Thoracic aorta (tissue), 2 donors: ENCODE measurements around the gene CRYBG1. TPM values are rescaled to one million over a fixed set of nuclear protein-coding genes. Genes with fewer than 3 reads are reported as not detected.

Experiments used
- ATAC-seq: fragments of 150-250 bp; one replicate; pipeline ENCODE4 v1.8.0; 2017; ENCODE audit warnings: low read depth; ENCODE audit not compliant: insufficient number of reproducible peaks, low FRiP score
- DNase-seq: peaks from one replicate; pipeline ENCODE4 v3.0.0-alpha.2; 2020; ENCODE audit warnings: low spot score
- H3K27ac ChIP-seq, 2 donors: fragments of 200-600 bp; sonication (generic); 1 replicate in 1 of 2; 2 replicates in 1 of 2; pipeline ENCODE4 v1.5.1; 2016; ENCODE audit warnings: mild to moderate bottlenecking in 2 of 2, moderate library complexity in 2 of 2
- H3K27me3 ChIP-seq: fragments of 200-600 bp; sonication (generic); replicated peaks from 2 replicates; pipeline ENCODE4 v1.6.0; 2016; ENCODE audit warnings: mild to moderate bottlenecking; ENCODE audit not compliant: insufficient read depth
- H3K36me3 ChIP-seq: fragments of 200-600 bp; sonication (generic); one replicate; pipeline ENCODE4 v1.5.1; 2016
- H3K4me1 ChIP-seq, 2 donors: fragments of 200-600 bp; sonication (generic); 1 replicate in 1 of 2; 2 replicates in 1 of 2; pipeline versions ENCODE4 v1.5.1 to v1.6.0; 2016; ENCODE audit warnings: low read depth in 2 of 2, mild to moderate bottlenecking in 1 of 2; ENCODE audit not compliant: control insufficient read depth in 1 of 2
- H3K4me3 ChIP-seq: fragments of 200-600 bp; sonication (generic); 2 replicates; pipeline ENCODE4 v1.5.1; 2016; ENCODE audit warnings: mild to moderate bottlenecking
- H3K9me3 ChIP-seq: fragments of 200-600 bp; sonication (generic); 2 replicates; pipeline ENCODE4 v1.5.1; 2016
- total RNA-seq, 2 donors: library from RNA; depleted of rRNA; stranded (reverse); fragments of >200 nt; gene quantifications; one replicate each; pipeline versions ENCODE4 v1.1.0 to v1.2.3, GENCODE V29; 2016
- TF ChIP-seq, protein P1 (sequence below): fragments of 200-600 bp; sonication (generic); IDR thresholded peaks from one replicate; pipeline ENCODE4 v1.5.1; 2019; ENCODE audit warnings: antibody characterized with exemption

Gene CRYBG1
- total RNA-seq, 2 donors from 2014 or later = 3.2 to 7.2 TPM

DNA sequence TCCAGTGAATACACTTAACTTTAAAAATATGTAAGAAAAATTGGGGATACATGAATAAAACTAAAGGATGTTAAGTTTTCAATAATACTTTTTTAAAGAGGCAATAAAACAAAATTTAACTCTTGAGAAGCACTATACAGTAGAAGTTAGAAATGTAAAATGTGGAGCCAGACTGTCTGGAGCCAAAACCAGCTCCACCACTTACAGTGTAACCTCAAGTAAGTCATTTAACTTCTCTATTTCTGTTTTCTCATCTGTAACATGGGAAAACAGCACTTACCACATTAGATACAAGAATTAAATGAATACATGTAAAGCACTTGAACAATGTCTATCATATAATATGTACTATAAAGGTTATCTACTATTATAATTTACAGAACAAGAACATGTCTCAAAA, 41.7 kb upstream of the CRYBG1 start:
- no peak for ATAC-seq
- H3K4me3 ChIP-seq = no peak overlapping the region
- peaks cover 5% of the 10 kb centered on the region for H3K36me3 ChIP-seq
- H3K9me3 ChIP-seq = no peaks in the 10 kb centered on the region
- no peaks in the 10 kb centered on the region for H3K27me3 ChIP-seq
- DNase-seq = no peak
- no peak overlapping the region for H3K27ac ChIP-seq
- peaks cover 3 to 4% of the 10 kb centered on the region in 2 donors for H3K4me1 ChIP-seq
- TF ChIP-seq, protein P1, sequence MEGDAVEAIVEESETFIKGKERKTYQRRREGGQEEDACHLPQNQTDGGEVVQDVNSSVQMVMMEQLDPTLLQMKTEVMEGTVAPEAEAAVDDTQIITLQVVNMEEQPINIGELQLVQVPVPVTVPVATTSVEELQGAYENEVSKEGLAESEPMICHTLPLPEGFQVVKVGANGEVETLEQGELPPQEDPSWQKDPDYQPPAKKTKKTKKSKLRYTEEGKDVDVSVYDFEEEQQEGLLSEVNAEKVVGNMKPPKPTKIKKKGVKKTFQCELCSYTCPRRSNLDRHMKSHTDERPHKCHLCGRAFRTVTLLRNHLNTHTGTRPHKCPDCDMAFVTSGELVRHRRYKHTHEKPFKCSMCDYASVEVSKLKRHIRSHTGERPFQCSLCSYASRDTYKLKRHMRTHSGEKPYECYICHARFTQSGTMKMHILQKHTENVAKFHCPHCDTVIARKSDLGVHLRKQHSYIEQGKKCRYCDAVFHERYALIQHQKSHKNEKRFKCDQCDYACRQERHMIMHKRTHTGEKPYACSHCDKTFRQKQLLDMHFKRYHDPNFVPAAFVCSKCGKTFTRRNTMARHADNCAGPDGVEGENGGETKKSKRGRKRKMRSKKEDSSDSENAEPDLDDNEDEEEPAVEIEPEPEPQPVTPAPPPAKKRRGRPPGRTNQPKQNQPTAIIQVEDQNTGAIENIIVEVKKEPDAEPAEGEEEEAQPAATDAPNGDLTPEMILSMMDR = no peak

DNA sequence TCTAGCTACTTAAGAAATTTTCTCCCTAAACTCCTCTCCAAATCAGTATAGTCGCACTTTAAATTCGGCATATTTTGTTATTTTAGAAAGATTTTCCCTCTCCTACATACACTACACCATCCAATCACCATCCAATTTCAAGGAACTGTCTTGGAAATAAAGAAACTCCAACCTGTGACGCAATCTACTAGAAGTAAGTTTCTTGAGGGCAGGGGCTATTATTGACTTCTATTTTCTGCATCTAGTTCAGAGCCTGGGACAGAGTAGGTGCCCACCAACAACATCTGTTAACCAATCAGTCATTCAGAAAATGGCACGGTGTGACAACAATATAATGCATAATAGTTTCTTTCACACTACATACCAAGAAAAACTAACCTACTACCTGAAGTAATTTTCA, 38.6 kb upstream of the CRYBG1 start:
- TF ChIP-seq, protein P1 = no peak

DNA sequence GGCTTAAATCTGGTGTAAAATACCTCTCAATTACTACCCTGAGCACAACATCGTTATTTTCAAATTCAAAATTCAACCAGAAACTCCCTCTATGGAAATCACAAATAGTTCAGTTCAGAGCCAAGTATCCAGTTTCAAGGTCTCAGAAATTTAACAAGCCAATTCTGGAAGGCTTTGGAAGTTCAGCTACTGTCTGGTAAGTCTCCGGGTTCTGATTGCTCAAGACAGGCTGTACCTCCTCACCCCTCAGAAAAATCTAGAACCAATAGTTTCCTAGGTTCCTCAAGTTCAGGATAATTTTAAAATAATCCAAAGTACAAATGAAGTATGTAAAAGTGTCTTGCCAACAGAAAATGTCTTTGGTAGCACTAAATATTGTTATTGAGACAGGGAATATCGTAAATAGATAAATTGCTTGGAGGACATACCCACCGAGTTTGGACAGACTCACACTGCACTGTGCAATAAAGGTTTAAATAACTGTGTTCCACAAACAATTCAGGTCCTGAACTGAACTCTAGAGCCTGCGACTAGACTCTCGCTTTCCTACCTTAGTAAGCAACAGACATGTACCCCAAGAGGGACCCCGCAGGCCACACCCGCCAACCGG, 35.7 kb upstream of the CRYBG1 start:
- H3K36me3 ChIP-seq = no peaks in the 10 kb centered on the region
- H3K27me3 ChIP-seq = no peaks in the 10 kb centered on the region
- ATAC-seq = no peak
- TF ChIP-seq, protein P1 = no peak
- H3K4me3 ChIP-seq = peak overlapping the region; percentile 87
- DNase-seq = no peak
- peaks cover 9 to 15% of the 10 kb centered on the region in 2 donors for H3K4me1 ChIP-seq
- peak overlapping the region; percentile 86 to 92 for H3K27ac ChIP-seq
- no peaks in the 10 kb centered on the region for H3K9me3 ChIP-seq

More for the DNA sequence above, 38.6 kb upstream of the CRYBG1 start:
- Histone ChIP-seq H3K27me3 (no peaks in the 10 kb centered on the region), H3K4me1 (peaks cover 11 to 15% of the 10 kb centered on the region in 2 donors), H3K9me3 (no peaks in the 10 kb centered on the region), H3K4me3 (no peak overlapping the region), H3K27ac (no peak overlapping the region), H3K36me3 (no peaks in the 10 kb centered on the region)
- DNase-seq = no peak
- ATAC-seq = no peak

DNA sequence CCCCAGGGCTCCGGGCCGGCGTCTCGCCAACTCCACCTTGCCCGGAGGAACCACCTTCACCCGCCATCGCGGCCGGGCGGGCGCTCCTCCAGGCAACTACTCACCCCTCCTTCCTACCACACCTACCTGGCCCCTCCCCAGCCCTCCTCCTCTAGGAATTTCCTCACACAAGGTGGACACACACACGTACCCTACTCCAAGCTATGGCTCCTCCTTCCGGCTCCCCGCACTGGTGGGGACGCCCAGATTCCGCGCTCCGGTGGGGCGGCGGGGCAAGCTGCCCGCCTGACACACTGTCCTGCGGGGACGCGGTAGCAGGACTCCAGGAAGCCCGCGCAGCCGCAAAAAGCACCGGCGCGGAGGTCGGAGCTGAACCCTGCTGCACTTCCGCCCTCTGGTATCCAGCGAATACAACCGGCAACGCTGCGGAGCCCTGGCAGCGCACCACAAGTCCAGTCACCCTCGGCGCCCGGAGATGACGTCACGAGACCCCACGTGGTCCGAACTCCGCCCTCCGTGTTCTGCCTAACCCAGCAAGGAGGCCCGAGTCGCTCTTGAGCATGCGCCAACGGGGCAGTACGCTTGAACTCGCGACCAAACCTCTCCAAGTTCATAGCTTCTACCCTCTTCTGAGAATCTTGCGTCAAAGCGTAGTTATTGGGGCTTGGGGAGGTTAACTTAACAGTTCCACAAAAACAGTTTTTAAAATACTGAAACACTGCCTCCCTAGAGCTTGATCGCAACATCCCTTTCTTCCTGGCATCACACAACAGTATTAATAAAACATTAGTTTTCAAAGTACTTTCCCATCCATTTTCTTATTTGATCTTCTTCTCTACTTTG, 35.0 kb upstream of the CRYBG1 start, which contains the start of gene ATG5:
TSS of gene ATG5 (minus strand) at position 425 of the 843 bp plus-strand sequence. CDS start 9,552 bp downstream, outside the sequence.
- ATAC-seq = peak; percentile 98
- Histone ChIP-seq H3K4me1 (peaks cover 9 to 15% of the 10 kb centered on the region in 2 donors), H3K27ac (peak within 1 kb of the TSS; percentile 86 to 92), H3K27me3 (no peaks in the 10 kb centered on the region), H3K4me3 (peak within 1 kb of the TSS; percentile 87), H3K36me3 (no peaks in the 10 kb centered on the region), H3K9me3 (no peaks in the 10 kb centered on the region)
- TF ChIP-seq, protein P1 = no peak
- DNase-seq = peak; percentile 96
